Colonic mucosa (tissue), 4 donors: Measurements from ENCODE around the gene HSF4. TPM values are rescaled to one million over a fixed set of nuclear protein-coding genes. Genes with fewer than 3 reads are reported as not detected.

Source experiments
- DNase-seq: peaks from one replicate; pipeline ENCODE4 v3.0.0-alpha.2; 2020
- H3K27ac ChIP-seq: fragments of 200-600 bp; one replicate; pipeline ENCODE4 v1.8.0; 2021
- H3K27me3 ChIP-seq: fragments of 200-600 bp; one replicate; pipeline ENCODE4 v1.8.0; 2021
- H3K36me3 ChIP-seq: fragments of 200-600 bp; one replicate; pipeline ENCODE4 v1.8.0; 2021
- H3K4me1 ChIP-seq: fragments of 200-600 bp; one replicate; pipeline ENCODE4 v1.8.0; 2021; ENCODE audit warnings: mild to moderate bottlenecking
- H3K4me3 ChIP-seq: fragments of 200-600 bp; one replicate; pipeline ENCODE4 v1.8.0; 2021
- H3K9ac ChIP-seq, 2 donors: one replicate each; pipeline ENCODE4 v1.7.0; 2013; ENCODE audit warnings: control low read depth in 2 of 2, low read depth in 2 of 2, low read length in 2 of 2
- H3K9me3 ChIP-seq: fragments of 200-600 bp; one replicate; pipeline ENCODE4 v1.8.0; 2021
- intact Hi-C: fragments of 100-400 bp; cut with DNase I; formaldehyde crosslinking; loops from one replicate; pipeline ENCODE4 v1.14.1; 2022
- total RNA-seq, 2 donors: library from RNA; stranded (reverse); fragmentation: NEBNext Ultra II Directional in 1 of 2; extraction: Animal tissue kit (Norgen Biotek cat#: 25700) in 1 of 2; gene quantifications; one replicate each; pipeline ENCODE4 v1.2.1, GENCODE V29; 2021
- TF ChIP-seq, protein P1 (sequence below): fragments of 200-600 bp; IDR thresholded peaks from one replicate; pipeline ENCODE4 v1.8.0; 2022; ENCODE audit warnings: antibody characterized with exemption, mild to moderate bottlenecking
- donor health status: healthy.
- donor health status: DM: no; HTN: no; CAD: no.
- donor health status: DM: no; HTN: no; CAD: no.

HSF4 gene
- total RNA-seq, 2 donors from 2014 or later: 23.6 TPM

DNA sequence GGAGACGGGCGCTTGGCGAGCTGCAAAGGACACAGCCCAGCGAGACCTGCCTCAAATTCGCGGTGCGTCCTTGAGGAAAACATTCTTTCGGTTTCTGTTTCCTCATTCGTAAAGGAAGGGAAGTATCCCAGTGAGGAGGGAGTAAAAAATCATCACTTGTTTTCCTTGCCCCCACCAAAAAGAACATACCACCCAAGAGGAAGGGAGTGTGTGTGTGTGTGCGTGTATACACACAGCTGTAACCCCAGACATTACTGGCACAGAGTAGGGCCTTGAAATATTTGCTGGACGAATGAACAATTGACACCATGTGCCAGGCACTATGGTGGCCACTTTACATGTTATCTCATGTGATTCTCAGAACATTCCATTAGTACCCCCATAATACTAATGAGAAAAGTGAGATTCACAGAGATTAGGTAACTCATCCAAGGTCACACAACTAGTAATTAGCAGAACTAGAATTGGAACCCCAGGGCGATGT is 21.1 kb downstream of the HSF4 start:
- Histone ChIP-seq H3K36me3 (no peaks in the 10 kb centered on the region), H3K4me3 (no peak overlapping the region), H3K9me3 (no peaks in the 10 kb centered on the region), H3K27ac (no peak overlapping the region), H3K27me3 (no peaks in the 10 kb centered on the region), H3K9ac (peak overlapping the region in 1 of 2 donors; percentile 46), H3K4me1 (peaks cover 11% of the 10 kb centered on the region)
- intact Hi-C loops: loop anchor here (10.0 kb wide), 1 partner anchor 211 kb away; no protein-coding TSS in a partner anchor
- TF ChIP-seq, protein P1, sequence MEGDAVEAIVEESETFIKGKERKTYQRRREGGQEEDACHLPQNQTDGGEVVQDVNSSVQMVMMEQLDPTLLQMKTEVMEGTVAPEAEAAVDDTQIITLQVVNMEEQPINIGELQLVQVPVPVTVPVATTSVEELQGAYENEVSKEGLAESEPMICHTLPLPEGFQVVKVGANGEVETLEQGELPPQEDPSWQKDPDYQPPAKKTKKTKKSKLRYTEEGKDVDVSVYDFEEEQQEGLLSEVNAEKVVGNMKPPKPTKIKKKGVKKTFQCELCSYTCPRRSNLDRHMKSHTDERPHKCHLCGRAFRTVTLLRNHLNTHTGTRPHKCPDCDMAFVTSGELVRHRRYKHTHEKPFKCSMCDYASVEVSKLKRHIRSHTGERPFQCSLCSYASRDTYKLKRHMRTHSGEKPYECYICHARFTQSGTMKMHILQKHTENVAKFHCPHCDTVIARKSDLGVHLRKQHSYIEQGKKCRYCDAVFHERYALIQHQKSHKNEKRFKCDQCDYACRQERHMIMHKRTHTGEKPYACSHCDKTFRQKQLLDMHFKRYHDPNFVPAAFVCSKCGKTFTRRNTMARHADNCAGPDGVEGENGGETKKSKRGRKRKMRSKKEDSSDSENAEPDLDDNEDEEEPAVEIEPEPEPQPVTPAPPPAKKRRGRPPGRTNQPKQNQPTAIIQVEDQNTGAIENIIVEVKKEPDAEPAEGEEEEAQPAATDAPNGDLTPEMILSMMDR: no peak
- no peak for DNase-seq

DNA sequence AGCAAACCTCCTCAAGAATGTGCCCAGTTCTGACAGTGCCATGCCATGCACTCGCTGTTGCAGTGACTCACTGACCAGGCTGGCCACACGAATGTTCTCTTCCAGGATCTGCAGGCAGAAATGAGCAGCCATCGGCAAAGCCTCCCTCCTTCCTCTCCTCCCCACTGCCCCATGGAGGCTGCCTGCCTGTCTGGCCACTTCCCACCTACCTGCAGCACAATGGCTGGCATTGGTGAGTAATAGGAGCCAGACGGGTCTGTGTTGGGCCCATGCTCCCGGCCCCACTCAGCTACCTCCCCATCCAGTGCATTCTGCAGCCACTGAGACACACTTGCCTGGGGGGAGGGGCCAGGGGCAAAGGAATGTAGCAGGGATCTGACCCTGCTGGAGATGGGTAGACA is 22.0 kb downstream of the HSF4 start:
- H3K4me1 ChIP-seq: peaks cover 14% of the 10 kb centered on the region
- TF ChIP-seq, protein P1: no peak
- no peaks in the 10 kb centered on the region for H3K9me3 ChIP-seq
- H3K9ac ChIP-seq: no peak overlapping the region
- no peaks in the 10 kb centered on the region for H3K27me3 ChIP-seq
- no peaks in the 10 kb centered on the region for H3K36me3 ChIP-seq
- no peak overlapping the region for H3K27ac ChIP-seq
- intact Hi-C loops: loop anchor here (10.0 kb wide), 1 partner anchor 212 kb away; no protein-coding TSS in a partner anchor
- no peak for DNase-seq
- no peak overlapping the region for H3K4me3 ChIP-seq

DNA sequence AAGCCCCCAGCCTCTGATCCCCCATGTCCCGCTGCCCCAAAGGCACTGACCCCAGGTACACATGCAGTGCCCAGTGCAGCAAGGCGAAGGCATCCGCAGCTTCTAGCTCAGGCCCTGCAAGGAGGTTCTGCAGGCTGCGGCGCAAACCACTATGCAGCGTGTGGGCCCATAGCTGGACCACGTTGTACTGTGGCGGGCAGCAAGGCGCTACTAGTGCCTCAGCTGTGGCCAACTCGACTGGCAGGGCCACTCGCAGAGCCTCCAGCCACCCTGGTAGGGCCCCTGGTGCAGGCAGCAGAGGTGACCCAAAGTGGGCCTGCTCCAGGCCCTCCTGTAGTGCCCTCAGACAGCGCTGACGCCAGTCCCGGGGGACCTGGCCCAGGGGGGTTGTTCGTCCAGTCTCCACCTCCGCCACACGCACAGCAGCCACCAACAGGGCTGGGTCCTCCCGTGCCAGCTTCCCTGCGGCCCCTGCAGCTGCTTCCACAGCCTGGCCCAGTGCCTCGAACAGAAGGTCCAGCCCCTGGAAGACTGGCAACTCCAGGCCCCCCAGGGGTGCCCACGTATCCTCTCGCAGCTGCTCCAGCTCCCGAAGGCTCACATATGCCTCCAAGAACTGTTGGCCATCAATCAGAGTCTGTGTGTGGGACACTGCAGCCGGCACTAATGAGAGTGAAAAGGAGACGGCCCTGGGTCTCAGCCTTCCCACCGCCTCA is 22.8 kb downstream of the HSF4 start:
- Histone ChIP-seq H3K27ac (no peak overlapping the region), H3K27me3 (no peaks in the 10 kb centered on the region)
- intact Hi-C loops: loop anchor here (10.0 kb wide), 1 partner anchor 213 kb away; no protein-coding TSS in a partner anchor

DNA sequence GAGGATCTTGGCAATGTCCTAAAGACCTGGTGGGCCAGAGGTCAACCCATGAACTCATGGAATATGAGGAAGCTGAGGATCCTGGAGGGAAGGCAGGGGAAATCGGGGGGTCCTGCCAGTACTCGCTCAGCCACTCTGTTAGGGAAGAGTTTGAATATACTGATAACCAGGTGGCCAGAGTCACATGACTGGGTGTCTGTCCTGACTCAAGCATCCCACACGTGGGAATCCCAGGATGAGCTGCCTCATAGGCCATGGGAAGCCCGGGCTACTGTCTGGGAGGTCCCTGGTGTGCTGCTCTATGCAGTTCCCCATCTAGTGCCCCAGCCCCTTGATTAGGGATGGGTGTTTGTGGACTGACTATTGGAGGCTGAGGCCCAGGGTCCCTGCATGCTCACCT is 23.8 kb downstream of the HSF4 start:
- no peaks in the 10 kb centered on the region for H3K27me3 ChIP-seq
- H3K9ac ChIP-seq: no peak overlapping the region
- TF ChIP-seq, protein P1: no peak
- intact Hi-C loops: loop anchor here (10.0 kb wide), 1 partner anchor 214 kb away; no protein-coding TSS in a partner anchor
- no peak overlapping the region for H3K27ac ChIP-seq
- no peak for DNase-seq
- no peaks in the 10 kb centered on the region for H3K9me3 ChIP-seq
- H3K4me1 ChIP-seq: peaks cover 24% of the 10 kb centered on the region
- no peaks in the 10 kb centered on the region for H3K36me3 ChIP-seq
- H3K4me3 ChIP-seq: no peak overlapping the region

More for the DNA sequence above, 22.8 kb downstream of the HSF4 start:
- TF ChIP-seq, protein P1: no peak
- no peak overlapping the region for H3K9ac ChIP-seq
- no peaks in the 10 kb centered on the region for H3K36me3 ChIP-seq
- peaks cover 16% of the 10 kb centered on the region for H3K4me1 ChIP-seq
- no peak for DNase-seq
- H3K4me3 ChIP-seq: no peak overlapping the region
- H3K9me3 ChIP-seq: no peaks in the 10 kb centered on the region

DNA sequence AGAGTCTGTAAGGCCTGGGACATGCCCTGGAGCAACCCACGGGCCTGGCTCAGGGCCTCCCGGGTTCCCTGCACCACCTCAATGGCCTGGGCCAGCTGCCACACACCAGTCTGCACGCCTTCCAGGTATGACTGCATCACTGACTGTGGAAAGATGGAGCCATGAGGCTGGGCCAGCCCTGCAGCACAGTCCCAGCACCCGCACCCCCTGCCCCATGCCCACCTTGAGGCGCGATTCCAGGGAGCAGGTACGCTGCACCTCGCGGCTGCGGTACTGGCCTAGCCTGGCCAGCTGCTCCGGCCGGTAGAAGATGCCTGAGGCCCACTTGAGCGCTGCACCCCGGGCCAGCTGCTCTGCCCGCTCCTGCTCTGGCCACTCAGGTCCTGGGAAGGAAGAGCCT is 24.3 kb downstream of the HSF4 start:
- TF ChIP-seq, protein P1: no peak
- DNase-seq: no peak
- Histone ChIP-seq H3K4me3 (no peak overlapping the region), H3K36me3 (no peaks in the 10 kb centered on the region), H3K27ac (no peak overlapping the region), H3K9me3 (no peaks in the 10 kb centered on the region), H3K9ac (no peak overlapping the region), H3K27me3 (no peaks in the 10 kb centered on the region), H3K4me1 (peaks cover 28% of the 10 kb centered on the region)
- intact Hi-C loops: loop anchor here (10.0 kb wide), 1 partner anchor 214 kb away; no protein-coding TSS in a partner anchor
